PC-9 (cell line): ENCODE measurements around the gene TENT5C. TPM values are rescaled to one million over a fixed set of nuclear protein-coding genes. Genes with fewer than 3 reads are reported as not detected.

Experiments used
- BruUV-seq: library from RNA; stranded (reverse); fragments of 400-500 nt; replicated peaks from 2 replicates; lab custom pipeline; 2021; lab: Mats Ljungman, UMichigan
- CTCF ChIA-PET: fragments of 300-600 bp; sonication (Branson Sonifier 250); formaldehyde crosslinking; loops from one replicate; lab custom pipeline; 2022; ENCODE audit warnings: antibody characterized with exemption; lab: Charles Lee
- POLR2A ChIA-PET: fragments of 300-600 bp; sonication (Branson Sonifier 250); formaldehyde crosslinking; loops from one replicate; lab custom pipeline; 2022; ENCODE audit warnings: antibody characterized with exemption; ENCODE audit not compliant: unreplicated experiment; lab: Charles Lee
- DNase-seq, 2 experiments: peaks; one replicate each; pipeline versions ENCODE4 v3.0.0 to v3.0.0-alpha.2; 2015 to 2022; ENCODE audit warnings: mixed read lengths in 1 of 2
- H2AFZ ChIP-seq: fragments of 200-600 bp; sonication (generic); 2 replicates; pipeline ENCODE4 v1.8.1; 2017; ENCODE audit warnings: antibody characterized with exemption
- H3F3A ChIP-seq: fragments of 200-600 bp; sonication (generic); 2 replicates; pipeline ENCODE4 v1.8.1; 2017; ENCODE audit warnings: antibody characterized with exemption, mild to moderate bottlenecking, low read depth; ENCODE audit not compliant: insufficient read depth
- H3K27ac ChIP-seq: fragments of 200-600 bp; sonication (generic); 2 replicates; pipeline ENCODE4 v1.6.1; 2016; ENCODE audit warnings: mixed run types
- H3K27me3 ChIP-seq: fragments of 200-600 bp; sonication (generic); 2 replicates; pipeline ENCODE4 v1.6.1; 2016; ENCODE audit warnings: low read depth, mixed run types; ENCODE audit not compliant: insufficient read depth
- H3K36me3 ChIP-seq: fragments of 200-600 bp; sonication (generic); 2 replicates; pipeline ENCODE4 v1.6.1; 2016; ENCODE audit warnings: low read depth, mixed run types
- H3K4me1 ChIP-seq: fragments of 200-600 bp; sonication (generic); replicated peaks from 2 replicates; pipeline ENCODE4 v1.6.1; 2016; ENCODE audit warnings: mixed run types; ENCODE audit not compliant: insufficient read depth
- H3K4me2 ChIP-seq: fragments of 200-600 bp; sonication (generic); 2 replicates; pipeline ENCODE4 v1.6.1; 2017; ENCODE audit warnings: mixed run types
- H3K4me3 ChIP-seq: fragments of 200-600 bp; sonication (generic); 2 replicates; pipeline ENCODE4 v1.6.1; 2016; ENCODE audit warnings: mixed run types
- H3K79me2 ChIP-seq: fragments of 200-600 bp; sonication (generic); 2 replicates; pipeline ENCODE4 v1.6.1; 2017; ENCODE audit warnings: low read depth, mixed run types
- H3K9me2 ChIP-seq: fragments of 200-600 bp; sonication (generic); 2 replicates; pipeline ENCODE4 v1.8.1; 2017; ENCODE audit warnings: mild to moderate bottlenecking; ENCODE audit not compliant: insufficient read depth
- H3K9me3 ChIP-seq: fragments of 200-600 bp; sonication (generic); 2 replicates; pipeline ENCODE4 v1.8.1; 2016; ENCODE audit warnings: low read depth; ENCODE audit not compliant: insufficient read depth
- H4K20me1 ChIP-seq: fragments of 200-600 bp; sonication (generic); 2 replicates; pipeline ENCODE4 v1.8.1; 2017; ENCODE audit not compliant: insufficient read depth
- EZH2 ChIP-seq: fragments of 200-600 bp; sonication (generic); IDR thresholded peaks from 2 replicates; pipeline ENCODE4 v1.8.0; 2017; ENCODE audit warnings: antibody characterized with exemption, low read depth
- intact Hi-C: fragments of 100-400 bp; cut with micrococcal nuclease; formaldehyde crosslinking; loops from one replicate; pipeline ENCODE4 v1.10.0; 2022; ENCODE audit not compliant: unreplicated experiment
- total RNA-seq: library from RNA; stranded (reverse); gene quantifications from 2 replicates; pipeline ENCODE4 v1.2.3, GENCODE V29; 2021
- TF ChIP-seq, protein P1 (sequence below): fragments of 200-600 bp; sonication (generic); conservative IDR thresholded peaks from 2 replicates; pipeline ENCODE4 v1.6.1; 2017; ENCODE audit warnings: mixed run types, antibody characterized with exemption, mild to moderate bottlenecking, moderate library complexity

TENT5C gene
- total RNA-seq, 1 experiment from 2014 or later = 4.3 TPM

DNA sequence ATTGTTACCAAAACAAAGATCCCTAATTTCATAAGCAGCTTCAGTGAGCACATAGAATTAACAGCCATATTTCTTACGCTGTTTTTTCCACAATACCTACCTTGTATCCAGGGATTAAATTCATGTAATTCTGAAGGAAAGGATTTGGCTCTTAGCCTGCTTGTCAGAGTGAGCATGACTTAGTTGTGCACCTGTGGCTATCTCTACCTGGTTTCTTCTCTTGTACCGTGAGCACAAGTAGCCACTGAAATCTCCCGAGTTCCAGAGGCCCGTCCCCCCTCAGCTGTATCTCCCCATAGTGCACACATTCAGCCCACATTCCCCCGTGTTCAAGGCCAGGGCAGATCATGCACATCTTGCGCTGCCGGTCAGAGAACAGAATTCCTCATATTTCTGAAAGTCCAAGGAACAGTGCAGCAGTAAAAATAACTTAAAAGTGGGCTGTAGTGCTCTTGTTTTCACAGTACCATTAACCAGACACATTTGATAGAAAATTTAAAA, 2.3 kb downstream of the TENT5C start:
- POLR2A ChIA-PET = no interaction called here

DNA sequence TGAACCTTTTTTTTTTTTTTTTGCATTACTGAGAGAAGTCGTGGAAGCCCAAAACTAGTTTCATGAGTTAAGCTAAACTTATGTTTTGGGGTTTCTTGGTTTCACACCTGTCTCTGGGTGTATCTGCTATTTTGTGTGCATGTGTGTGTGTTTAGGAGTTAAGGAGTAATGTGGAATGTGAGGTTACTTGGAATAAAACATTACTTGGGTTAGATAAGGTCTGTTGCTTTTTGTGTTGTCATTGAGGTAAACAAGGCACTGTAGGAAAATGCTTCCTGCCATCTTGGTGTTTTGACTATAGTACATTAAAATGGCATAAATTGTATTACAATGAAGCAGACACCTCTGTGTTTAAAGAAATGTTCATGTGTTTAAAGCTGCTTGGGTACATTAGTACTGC, 2.9 kb downstream of the TENT5C start:
- BruUV-seq = no TSS peak
- no peak overlapping the region for H2AFZ ChIP-seq
- no peaks in the 10 kb centered on the region for H3K36me3 ChIP-seq
- H3K9me2 ChIP-seq = no peaks in the 10 kb centered on the region
- H3K4me1 ChIP-seq = peaks cover 31% of the 10 kb centered on the region
- intact Hi-C loops = loop anchor here (5.0 to 10.0 kb wide), 2 partner anchors 216 to 486 kb away; partner anchors contain the start of gene TRIM45
- H3K79me2 ChIP-seq = no peaks in the 10 kb centered on the region
- H4K20me1 ChIP-seq = no peaks in the 10 kb centered on the region
- DNase-seq = no peak
- H3K9me3 ChIP-seq = no peaks in the 10 kb centered on the region
- ChIA-PET CTCF (no interaction called here), POLR2A (interaction anchor here (0.5 kb wide), 1 partner anchor 12 kb away, joined by 4 read pairs; no protein-coding TSS in a partner anchor)
- H3K4me2 ChIP-seq = no peak overlapping the region
- H3K27me3 ChIP-seq = no peaks in the 10 kb centered on the region
- TF ChIP-seq, protein P1, sequence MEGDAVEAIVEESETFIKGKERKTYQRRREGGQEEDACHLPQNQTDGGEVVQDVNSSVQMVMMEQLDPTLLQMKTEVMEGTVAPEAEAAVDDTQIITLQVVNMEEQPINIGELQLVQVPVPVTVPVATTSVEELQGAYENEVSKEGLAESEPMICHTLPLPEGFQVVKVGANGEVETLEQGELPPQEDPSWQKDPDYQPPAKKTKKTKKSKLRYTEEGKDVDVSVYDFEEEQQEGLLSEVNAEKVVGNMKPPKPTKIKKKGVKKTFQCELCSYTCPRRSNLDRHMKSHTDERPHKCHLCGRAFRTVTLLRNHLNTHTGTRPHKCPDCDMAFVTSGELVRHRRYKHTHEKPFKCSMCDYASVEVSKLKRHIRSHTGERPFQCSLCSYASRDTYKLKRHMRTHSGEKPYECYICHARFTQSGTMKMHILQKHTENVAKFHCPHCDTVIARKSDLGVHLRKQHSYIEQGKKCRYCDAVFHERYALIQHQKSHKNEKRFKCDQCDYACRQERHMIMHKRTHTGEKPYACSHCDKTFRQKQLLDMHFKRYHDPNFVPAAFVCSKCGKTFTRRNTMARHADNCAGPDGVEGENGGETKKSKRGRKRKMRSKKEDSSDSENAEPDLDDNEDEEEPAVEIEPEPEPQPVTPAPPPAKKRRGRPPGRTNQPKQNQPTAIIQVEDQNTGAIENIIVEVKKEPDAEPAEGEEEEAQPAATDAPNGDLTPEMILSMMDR = no peak
- TF ChIP-seq EZH2 = no peak
- peaks cover 14% of the 10 kb centered on the region; the same call in 1 of the 2 replicates for H3F3A ChIP-seq
- no peak overlapping the region for H3K4me3 ChIP-seq
- no peak overlapping the region for H3K27ac ChIP-seq

More for the DNA sequence above, 2.3 kb downstream of the TENT5C start:
- intact Hi-C loops = loop anchor here (5.0 to 10.0 kb wide), 2 partner anchors 217 to 486 kb away; partner anchors contain the start of gene TRIM45
- H3K4me2 ChIP-seq = no peak overlapping the region
- no peaks in the 10 kb centered on the region for H4K20me1 ChIP-seq
- CTCF ChIA-PET = interaction anchor here (0.6 to 1.6 kb wide), 3 partner anchors 37 to 147 kb away, joined by 3 to 15 read pairs (median 6); no protein-coding TSS in a partner anchor
- H3K36me3 ChIP-seq = no peaks in the 10 kb centered on the region
- H3K79me2 ChIP-seq = no peaks in the 10 kb centered on the region
- H3K4me1 ChIP-seq = peaks cover 25% of the 10 kb centered on the region
- peaks cover 14% of the 10 kb centered on the region; the same call in 1 of the 2 replicates for H3F3A ChIP-seq
- H3K27ac ChIP-seq = no peak overlapping the region
- no peak overlapping the region for H2AFZ ChIP-seq
- H3K4me3 ChIP-seq = no peak overlapping the region
- no peaks in the 10 kb centered on the region for H3K27me3 ChIP-seq
- no TSS peak for BruUV-seq
- H3K9me3 ChIP-seq = no peaks in the 10 kb centered on the region
- DNase-seq = no peak
- H3K9me2 ChIP-seq = no peaks in the 10 kb centered on the region
- TF ChIP-seq, protein P1 = no peak
- no peak for TF ChIP-seq EZH2

DNA sequence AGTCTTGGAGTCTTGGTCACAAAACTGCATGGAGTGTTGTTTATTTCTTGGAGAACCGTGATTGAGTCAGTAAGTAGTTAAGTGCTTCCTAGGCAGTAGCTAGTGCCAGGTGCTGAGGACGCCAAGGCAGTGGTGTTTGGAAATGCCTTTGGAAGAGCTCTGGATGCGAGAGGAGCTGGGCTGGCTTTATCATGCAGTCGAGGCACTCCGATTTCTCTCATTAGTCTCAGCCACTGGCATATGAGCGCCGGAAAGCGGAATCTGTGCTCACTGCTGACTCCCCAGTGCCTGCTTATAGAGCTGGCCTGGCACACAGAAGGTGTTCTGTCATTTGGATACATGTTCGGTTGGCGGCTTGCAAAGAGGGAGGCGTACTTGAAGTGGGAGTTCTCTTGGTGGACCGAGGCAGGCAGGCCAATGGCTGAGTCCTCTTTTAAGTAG, 3.6 kb downstream of the TENT5C start:
- H3K36me3 ChIP-seq = no peaks in the 10 kb centered on the region
- TF ChIP-seq EZH2 = no peak
- TF ChIP-seq, protein P1 = no peak
- no peak overlapping the region for H3K27ac ChIP-seq
- no peak overlapping the region for H3K4me3 ChIP-seq
- ChIA-PET CTCF (no interaction called here), POLR2A (no interaction called here)
- BruUV-seq = no TSS peak
- intact Hi-C loops = loop anchor here (5.0 to 10.0 kb wide), 2 partner anchors 215 to 487 kb away; partner anchors contain the start of gene TRIM45
- H2AFZ ChIP-seq = no peak overlapping the region
- H3K79me2 ChIP-seq = no peaks in the 10 kb centered on the region
- no peak overlapping the region for H3K4me2 ChIP-seq
- H3K9me2 ChIP-seq = no peaks in the 10 kb centered on the region
- H3K4me1 ChIP-seq = peaks cover 30% of the 10 kb centered on the region
- no peaks in the 10 kb centered on the region for H4K20me1 ChIP-seq
- no peaks in the 10 kb centered on the region for H3K9me3 ChIP-seq
- H3F3A ChIP-seq = peaks cover 14% of the 10 kb centered on the region; the same call in 1 of the 2 replicates
- H3K27me3 ChIP-seq = no peaks in the 10 kb centered on the region
- DNase-seq = no peak
